ENCODE measurements around the gene TFCP2L1.

Gene TFCP2L1

GRCh38 chr2:121186261-121186660 lies 98.7 kb downstream of the TFCP2L1 start:
- Mint-ChIP-seq H3K36me3 (ENCODE audit: low read depth) (no peaks in the 10 kb centered on the region), H3K27me3 (ENCODE audit: low read depth) (peaks cover 20% of the 10 kb centered on the region), H3K4me1 (peaks cover 4% of the 10 kb centered on the region), H3K4me3 (no peak overlapping the region), H3K9me3 (no peaks in the 10 kb centered on the region), H3K27ac (no peak overlapping the region)
- no peak for TF ChIP-seq CTCF (IDR thresholded peaks at IDR 0.05; ENCODE audit: unreplicated experiment in 3 of 3)

GRCh38 chr2:121185571-121186074 lies 99.4 kb downstream of the TFCP2L1 start:
- H3K36me3 Mint-ChIP-seq (ENCODE audit: low read depth) = no peaks in the 10 kb centered on the region
- H3K27me3 Mint-ChIP-seq (ENCODE audit: low read depth) = peaks cover 17% of the 10 kb centered on the region
- H3K9me3 Mint-ChIP-seq = no peaks in the 10 kb centered on the region
- no peak for TF ChIP-seq CTCF (IDR thresholded peaks at IDR 0.05; ENCODE audit: unreplicated experiment in 3 of 3)
- H3K4me1 Mint-ChIP-seq = peaks cover 4% of the 10 kb centered on the region
- no peak overlapping the region for H3K27ac Mint-ChIP-seq
- H3K4me3 Mint-ChIP-seq = no peak overlapping the region

GRCh38 chr2:121185111-121185510 lies 99.9 kb downstream of the TFCP2L1 start:
- Mint-ChIP-seq H3K4me1 (peaks cover 4% of the 10 kb centered on the region), H3K36me3 (ENCODE audit: low read depth) (no peaks in the 10 kb centered on the region), H3K9me3 (no peaks in the 10 kb centered on the region), H3K27me3 (ENCODE audit: low read depth) (peaks cover 16% of the 10 kb centered on the region), H3K27ac (no peak overlapping the region), H3K4me3 (no peak overlapping the region)
- no peak for TF ChIP-seq CTCF (IDR thresholded peaks at IDR 0.05; ENCODE audit: unreplicated experiment in 3 of 3)

- no peaks in the 10 kb centered on the region for H3K36me3 Mint-ChIP-seq (ENCODE audit: low read depth)
- no peak for TF ChIP-seq CTCF (IDR thresholded peaks at IDR 0.05; ENCODE audit: unreplicated experiment in 3 of 3)
- H3K4me1 Mint-ChIP-seq = peaks cover 4% of the 10 kb centered on the region
- peaks cover 16% of the 10 kb centered on the region for H3K27me3 Mint-ChIP-seq (ENCODE audit: low read depth)
- no peak overlapping the region for H3K4me3 Mint-ChIP-seq
- H3K27ac Mint-ChIP-seq = no peak overlapping the region
- no peaks in the 10 kb centered on the region for H3K9me3 Mint-ChIP-seq
Measured at GRCh38 chr2:121184248-121184862, 100.6 kb downstream of the TFCP2L1 start.

GRCh38 chr2:121182520-121182919 lies 102.5 kb downstream of the TFCP2L1 start:
- TF ChIP-seq CTCF (IDR thresholded peaks at IDR 0.05; ENCODE audit: unreplicated experiment in 3 of 3) = no peak
- no peaks in the 10 kb centered on the region for H3K36me3 Mint-ChIP-seq (ENCODE audit: low read depth)
- no peaks in the 10 kb centered on the region for H3K4me1 Mint-ChIP-seq
- no peak overlapping the region for H3K4me3 Mint-ChIP-seq
- H3K27ac Mint-ChIP-seq = no peak overlapping the region
- no peaks in the 10 kb centered on the region for H3K9me3 Mint-ChIP-seq
- H3K27me3 Mint-ChIP-seq (ENCODE audit: low read depth) = peaks cover 11% of the 10 kb centered on the region

GRCh38 chr2:121179467-121179866 lies 105.5 kb downstream of the TFCP2L1 start:
- H3K9me3 Mint-ChIP-seq = no peaks in the 10 kb centered on the region
- H3K36me3 Mint-ChIP-seq (ENCODE audit: low read depth) = no peaks in the 10 kb centered on the region
- H3K4me3 Mint-ChIP-seq = no peak overlapping the region
- no peak overlapping the region for H3K27ac Mint-ChIP-seq
- no peak for TF ChIP-seq CTCF (IDR thresholded peaks at IDR 0.05; ENCODE audit: unreplicated experiment in 3 of 3)
- no peaks in the 10 kb centered on the region for H3K4me1 Mint-ChIP-seq
- peaks cover 3% of the 10 kb centered on the region for H3K27me3 Mint-ChIP-seq (ENCODE audit: low read depth)

Data from nephron (organoid).